GM18519 (cell line): ENCODE data around the gene NFX1.

ENCODE experiments used
- ATAC-seq: cut with Tn5 transposase; IDR thresholded peaks from one replicate; pipeline ENCODE4 v1.9.1; 2021; ENCODE audit warnings: mild to moderate bottlenecking, moderate library complexity; ENCODE audit not compliant: unreplicated experiment, low FRiP score

NFX1 gene

GRCh38 chr9:33414889-33415500, 124.7 kb downstream of the NFX1 start:
- ATAC-seq: no peak

- ATAC-seq: no peak
Observed at GRCh38 chr9:33415501-33416038, 125.3 kb downstream of the NFX1 start.

GRCh38 chr9:33416996-33417395, 126.7 kb downstream of the NFX1 start:
- no peak for ATAC-seq

- ATAC-seq: no peak
Observed at GRCh38 chr9:33418090-33418489, 127.8 kb downstream of the NFX1 start.

GRCh38 chr9:33419708-33420303, 129.5 kb downstream of the NFX1 start:
- no peak for ATAC-seq
